HCEC 1CT (cell line): ENCODE measurements around the gene RPS19BP1.
"Not testable (repeated sequence)": the region's sequence is repeated elsewhere in the genome, so short reads cannot be mapped to it uniquely, and the experiment has no call there.

ENCODE experiments used
- DNase-seq: peaks from one replicate; pipeline ENCODE4 v3.0.0-alpha.2; 2017

Gene RPS19BP1

DNA sequence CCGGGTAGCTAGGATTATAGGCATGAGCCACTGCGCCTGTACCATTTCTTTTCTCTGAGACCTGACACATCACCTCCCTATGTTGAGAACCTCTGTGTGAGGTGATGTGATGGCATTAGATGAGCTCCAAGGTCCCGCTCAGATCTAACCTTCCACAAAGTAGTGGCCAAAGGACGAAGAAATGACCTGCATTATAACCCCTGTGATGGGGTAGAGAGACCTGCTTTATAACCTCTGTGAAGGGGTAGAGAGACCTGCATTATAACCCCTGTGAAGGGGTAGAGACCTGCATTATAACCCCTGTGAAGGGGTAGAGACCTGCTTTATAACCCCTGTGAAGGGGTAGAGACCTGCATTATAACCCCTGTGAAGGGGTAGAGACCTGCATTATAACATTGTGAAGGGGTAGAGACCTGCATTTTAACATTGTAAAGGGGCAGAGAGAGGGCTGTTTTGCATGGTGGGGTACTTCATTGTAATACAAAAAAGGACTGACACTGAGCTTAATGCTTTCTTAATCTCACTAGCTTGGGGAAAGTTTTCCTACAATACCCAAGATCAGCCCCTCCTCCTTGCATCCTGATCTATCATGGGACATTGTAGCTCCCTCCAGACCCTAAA is 21.9 kb downstream of the RPS19BP1 start:
- DNase-seq, result no peak

DNA sequence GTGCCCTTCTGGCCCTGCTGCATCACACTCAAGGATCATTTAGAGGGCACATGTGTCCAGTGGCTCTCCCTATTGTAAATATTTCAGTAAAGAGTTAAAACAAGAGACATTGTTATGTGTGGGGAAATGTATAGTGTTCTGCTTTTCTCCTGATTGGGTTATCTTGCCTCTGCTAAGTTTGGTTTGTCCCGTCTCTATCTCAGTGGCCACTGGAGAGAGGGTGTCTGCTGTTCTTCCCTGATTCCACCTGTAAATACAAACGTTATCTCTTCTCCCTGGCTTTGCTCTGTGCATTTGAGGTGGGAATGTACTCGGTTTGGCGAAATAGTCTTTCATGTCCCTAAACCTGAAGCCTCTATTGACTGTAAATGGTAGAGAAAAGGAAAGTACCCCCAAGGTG is 24.2 kb downstream of the RPS19BP1 start:
- DNase-seq, result no peak

DNA sequence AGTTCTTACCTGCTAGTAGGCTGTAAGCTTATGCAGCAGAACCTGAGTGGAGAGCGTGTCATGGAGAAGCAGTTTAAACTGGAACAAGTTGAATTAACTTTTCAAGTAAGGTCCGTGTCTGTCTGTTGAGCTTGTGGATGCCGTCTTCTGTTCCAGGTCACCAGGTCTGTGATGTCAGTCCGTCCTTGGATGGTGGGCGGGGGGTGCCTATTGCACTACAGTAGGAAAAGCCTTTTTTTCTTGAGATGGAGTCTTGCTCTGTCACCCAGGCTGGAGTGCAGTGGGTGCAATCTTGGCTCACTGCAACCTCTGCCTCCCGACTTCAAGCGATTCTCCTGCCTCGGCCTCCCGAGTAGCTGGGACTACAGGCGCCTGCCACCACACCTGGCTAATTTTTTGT is 25.5 kb downstream of the RPS19BP1 start:
- DNase-seq, result not testable (repeated sequence)

DNA sequence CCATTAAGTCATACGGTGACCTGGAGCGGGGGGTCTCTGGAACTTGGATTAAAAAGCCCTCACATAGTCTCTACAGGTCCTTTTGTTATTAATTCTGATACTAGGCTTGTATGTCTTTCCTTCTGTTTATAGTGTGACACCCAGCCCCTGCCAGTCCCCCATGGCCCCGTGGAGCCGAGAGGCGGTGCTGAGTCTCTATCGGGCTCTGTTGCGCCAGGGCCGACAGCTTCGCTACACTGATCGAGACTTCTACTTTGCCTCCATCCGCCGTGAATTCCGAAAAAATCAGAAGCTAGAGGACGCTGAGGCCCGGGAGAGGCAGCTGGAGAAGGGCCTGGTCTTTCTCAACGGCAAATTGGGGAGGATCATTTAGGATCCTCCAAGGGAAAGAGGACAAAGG is 28.5 kb downstream of the RPS19BP1 start:
- DNase-seq, result no peak

DNA sequence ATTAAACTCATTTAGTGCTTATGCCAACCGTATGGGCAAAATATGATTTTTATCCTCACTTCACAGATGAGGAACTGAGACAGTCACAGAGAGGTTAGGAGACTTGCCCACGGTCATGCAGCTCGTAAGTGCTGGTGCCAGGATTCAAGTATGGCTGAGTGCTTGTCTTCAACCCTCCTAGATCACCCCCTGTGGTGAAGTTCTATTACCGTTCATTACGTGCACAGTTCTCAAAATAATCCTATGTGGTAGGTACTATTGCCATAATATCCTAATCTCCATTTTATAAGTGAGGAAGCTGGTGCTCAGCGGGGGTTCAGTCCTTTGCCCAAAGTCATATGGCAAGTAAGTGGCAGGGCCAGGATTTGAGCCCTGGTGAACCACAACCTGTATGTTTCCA is 28.9 kb downstream of the RPS19BP1 start:
- DNase-seq, result no peak

DNA sequence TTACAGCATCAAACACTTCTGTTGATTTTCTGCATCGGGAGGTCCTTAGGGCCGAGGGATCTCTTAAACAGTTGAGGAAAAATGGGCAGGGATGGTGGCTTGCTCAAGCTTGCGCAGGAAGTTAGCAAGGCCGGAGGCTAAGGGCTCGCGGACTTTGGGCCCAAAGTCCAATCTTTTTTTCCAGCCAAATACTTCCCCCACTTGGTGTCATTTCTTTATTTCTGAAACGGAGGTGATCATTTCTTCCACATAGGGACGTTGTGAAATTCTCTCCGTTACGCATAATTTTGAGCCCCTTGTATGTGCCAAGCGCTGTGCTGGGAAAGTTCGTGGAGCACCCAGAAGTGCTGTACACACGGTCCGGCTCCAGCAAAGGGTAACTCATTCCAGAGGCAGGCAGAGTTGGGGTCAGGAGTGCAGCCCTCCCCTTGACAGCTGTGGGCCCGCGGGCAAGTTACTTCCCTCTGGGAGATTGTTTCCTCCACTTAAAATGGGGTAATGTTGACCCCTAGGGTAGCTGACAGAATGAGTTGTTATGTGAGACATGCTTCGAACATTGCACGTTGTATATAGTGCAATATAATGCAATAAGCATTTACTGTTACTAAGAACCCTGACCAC is 29.6 kb downstream of the RPS19BP1 start:
- no peak for DNase-seq

DNA sequence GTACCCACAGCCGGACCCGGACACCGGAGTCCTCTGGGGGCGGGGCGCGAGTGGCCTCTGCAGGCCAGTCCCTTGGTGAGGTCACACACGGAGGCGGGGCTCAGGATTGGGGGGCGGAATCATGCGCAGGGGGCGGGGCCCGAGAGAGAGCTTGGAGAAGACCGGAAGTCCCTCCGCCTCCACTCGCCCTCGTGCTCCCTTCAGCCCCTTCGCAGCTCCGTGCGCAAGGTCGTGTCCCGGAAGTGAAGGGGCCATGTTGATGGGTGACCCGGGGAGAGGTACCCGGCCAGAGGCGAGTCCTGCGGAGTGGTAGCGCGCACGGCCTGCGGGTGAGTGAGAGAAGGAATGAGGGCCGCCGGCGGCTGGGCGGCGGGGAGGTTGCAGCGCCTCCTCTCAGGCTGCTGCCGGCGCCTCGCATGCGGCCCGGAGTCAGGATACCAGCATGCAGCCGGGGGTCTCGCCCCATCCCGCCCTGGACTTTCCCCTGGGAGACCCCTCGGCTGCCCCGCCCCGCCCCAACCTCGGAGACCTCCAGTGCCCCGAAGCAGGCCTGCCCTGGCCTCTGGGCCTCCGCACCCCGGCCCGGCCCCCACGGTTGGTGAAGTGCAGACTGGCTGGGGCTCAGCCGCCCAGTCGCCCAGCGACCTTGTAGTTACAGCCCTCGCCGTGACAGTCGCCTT is 30.3 kb downstream of the RPS19BP1 start, which contains the start of gene MIEF1:
TSS of gene MIEF1 (plus strand) at position 182 of the 680 bp plus-strand sequence. CDS start 9,005 bp downstream, outside the sequence.
- peak; percentile 100 for DNase-seq

DNA sequence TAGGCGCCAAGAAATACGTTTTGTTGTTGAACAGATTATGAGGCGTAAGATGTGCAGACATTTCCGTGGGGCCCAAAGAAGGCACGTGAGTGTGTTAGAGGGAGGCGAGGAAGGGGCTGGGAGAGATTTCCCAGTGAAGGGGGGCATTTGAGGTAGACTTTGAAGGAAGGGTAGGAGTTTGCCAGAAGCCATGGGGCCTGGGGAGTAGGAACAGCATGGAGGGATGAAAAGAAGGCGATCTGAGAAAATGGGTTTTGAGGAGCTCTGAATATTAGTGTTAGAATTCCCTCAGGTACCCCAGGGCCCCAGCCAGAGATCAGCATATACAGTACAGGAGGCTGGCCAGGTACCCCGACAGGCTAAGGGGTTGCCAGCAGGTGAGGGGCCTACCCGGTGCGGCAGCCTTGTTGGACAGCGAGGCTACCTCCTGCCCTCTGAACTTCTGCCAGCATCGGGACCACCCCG is 30.9 kb downstream of the RPS19BP1 start:
- no peak for DNase-seq

DNA sequence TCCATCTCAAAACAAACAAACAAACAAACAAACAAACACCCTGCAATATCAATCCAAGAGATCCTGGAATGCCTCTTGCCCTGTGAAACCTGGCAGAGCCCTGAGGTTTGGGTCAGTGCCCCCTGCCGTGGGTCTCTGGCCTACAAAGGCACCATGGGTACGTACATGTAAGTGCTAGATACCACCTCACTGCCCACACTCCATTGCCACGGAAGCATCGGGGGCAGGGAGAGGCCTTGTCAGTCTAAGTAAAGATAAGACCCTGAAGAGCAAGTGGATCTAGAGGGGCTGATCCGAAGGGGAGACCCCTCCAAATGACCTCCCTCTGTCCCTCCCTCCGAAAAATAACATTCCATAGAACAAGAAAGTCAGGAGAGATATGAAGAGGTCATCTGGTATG is 32.4 kb downstream of the RPS19BP1 start:
- no peak for DNase-seq

DNA sequence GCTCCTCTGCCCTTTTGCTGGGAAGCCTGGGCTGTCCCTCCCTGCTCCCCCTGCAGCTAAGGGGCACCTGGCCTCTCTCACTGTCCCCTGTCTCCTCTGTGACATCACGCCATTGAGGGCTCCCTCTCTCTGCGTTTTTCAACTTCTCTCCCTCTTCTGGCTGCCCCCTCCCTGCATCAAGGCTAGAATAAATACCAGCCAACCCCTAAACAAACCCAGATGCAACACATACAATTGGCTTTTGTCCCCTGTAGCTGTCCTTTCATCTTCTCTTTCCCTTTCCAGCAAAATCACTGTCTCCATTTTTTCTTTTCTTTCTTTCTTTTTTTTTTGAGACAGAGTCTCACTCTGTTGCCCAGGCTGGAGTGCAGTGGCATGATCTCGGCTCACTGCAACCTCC is 33.7 kb downstream of the RPS19BP1 start:
- DNase-seq, result no peak

DNA sequence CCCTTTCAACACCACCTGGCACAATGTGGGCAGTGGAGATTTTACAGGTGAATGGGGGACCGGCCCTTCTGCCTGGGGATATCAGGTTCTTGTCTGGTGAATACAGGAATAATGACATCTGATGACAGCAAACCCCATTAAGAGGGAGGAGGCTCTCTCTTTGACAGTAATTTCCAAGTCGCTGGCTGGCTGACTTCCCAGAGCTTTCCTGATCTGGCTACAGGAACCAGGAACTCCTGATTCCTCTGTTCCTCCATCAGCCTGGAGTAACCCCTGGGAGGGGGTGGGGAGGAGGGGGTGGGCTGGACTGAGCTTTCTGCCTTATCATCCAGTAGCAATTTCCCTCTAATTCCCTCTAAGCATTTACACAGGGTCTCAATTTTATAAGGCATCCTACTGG is 34.2 kb downstream of the RPS19BP1 start:
- DNase-seq, result no peak

DNA sequence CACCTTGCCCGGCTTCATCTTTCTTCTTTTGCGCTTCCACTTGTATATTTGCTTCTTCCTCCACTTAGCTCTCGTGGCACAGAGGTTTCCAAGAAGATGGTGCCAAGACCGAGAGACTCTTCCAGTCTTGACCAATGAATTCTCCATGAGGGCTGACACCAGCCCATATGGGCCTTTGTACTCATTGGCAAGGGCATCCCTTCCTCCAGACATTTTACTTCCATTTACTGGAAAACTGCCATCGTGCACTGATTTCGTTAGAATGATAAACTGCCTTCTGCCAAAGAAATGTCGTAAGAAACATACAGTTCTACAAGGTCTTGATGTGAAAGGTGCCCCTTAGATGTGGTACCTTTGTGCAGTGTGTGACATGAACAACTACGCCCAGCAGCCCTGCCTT is 35.1 kb downstream of the RPS19BP1 start:
- DNase-seq, result no peak

DNA sequence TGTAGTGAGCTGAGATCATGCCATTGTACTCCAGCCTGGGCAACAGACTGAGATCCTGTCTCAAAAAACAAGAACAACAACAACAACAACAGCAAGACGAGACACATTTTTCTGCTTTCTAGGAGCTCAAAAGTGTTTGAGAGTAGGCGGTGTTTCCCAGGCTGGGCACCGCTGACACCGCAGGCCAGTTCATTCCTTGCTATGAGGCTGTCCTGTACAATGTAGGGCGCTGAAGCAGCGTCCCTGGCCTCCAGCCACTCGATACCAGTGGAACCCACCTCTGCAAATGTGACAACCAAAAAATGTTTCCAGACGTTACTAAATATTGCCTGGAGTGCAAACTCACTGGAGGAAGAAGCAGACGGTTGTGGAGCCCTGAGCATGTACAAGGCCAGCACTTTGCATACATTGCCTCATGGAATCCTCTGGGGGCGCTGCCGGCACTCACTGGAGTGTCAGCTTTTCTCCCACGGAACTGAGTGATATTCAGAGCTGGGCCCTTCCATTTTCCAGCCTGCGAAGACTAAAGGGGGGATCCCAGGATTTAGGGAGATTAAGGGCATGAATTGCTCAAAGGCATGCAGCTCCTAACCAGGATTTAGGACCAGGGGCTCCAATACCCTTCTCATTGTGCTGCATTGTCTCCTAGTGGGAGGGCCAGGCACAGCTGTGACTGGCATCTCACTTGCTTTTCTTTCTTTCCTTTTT is 36.3 kb downstream of the RPS19BP1 start:
- peak; percentile 66 for DNase-seq

DNA sequence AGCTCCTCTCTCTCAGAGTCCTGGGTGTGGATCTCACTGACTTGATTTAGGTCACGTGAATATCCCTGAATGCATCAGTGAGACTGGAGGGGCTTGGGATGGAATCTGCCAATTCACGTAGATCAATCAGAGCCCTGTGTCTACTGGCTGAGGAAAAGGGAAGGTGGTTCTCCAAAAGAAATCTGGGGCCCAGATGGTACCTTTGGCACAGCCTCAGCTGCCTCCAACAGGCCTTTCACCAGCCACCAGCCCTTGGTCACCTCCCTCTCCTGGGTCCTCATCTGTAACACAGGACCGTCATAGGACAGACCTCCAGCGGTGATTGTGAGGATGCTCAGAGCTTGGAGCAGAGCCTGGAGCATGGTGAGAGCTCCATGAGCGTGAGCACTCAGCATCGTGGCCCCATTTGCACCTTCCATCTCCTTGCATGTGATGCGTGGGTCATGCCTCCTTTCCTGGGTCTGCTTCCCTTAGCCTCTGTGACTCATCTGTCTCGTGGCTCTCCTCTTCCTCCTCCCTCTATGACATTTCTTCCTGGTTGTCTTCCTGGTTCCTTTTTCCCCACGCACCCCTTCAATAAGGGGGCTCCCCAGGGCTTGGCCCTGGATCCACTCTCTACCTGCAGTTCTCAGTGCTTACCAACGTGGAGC is 38.0 kb downstream of the RPS19BP1 start:
- peak; percentile 49 for DNase-seq

DNA sequence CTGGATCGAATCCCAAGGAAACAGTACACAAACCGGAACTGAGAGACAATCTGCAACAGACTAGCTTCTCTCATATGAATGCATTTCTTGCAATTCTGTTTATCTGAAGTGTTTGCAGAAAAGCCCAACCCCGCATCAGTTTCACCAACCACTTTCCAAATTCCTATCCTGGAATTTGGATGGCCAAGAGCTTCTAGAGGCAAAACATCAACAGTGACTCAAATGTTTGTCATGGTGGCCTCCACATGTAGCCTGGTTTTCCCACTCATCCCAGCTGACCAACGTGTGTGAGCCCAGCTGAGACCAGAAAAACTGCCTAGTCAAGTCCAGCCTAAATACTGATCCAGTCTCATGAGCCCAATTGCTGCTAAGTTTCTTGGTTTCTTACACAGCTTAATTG is 38.8 kb downstream of the RPS19BP1 start:
- DNase-seq, result peak; percentile 92

DNA sequence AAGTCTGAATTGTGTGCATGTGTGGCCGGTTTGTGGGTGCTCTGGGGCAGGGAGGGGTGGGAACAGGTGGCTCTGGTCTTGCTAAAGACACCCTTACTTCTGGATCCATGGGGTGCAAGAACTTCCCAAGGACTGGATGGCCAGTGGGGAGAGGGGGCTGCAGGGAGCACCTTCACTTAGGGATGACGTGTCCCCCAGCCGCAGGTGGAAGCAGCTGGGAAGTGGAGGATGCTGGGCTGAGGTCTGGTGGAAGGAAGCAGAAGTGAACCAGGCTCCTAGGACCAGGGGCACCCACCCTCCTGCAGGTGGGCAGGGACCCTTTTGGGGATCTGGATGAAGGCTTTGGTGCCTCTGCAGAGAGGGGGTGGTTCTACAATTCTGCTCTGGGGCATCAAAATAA is 40.4 kb downstream of the RPS19BP1 start:
- DNase-seq, result no peak

DNA sequence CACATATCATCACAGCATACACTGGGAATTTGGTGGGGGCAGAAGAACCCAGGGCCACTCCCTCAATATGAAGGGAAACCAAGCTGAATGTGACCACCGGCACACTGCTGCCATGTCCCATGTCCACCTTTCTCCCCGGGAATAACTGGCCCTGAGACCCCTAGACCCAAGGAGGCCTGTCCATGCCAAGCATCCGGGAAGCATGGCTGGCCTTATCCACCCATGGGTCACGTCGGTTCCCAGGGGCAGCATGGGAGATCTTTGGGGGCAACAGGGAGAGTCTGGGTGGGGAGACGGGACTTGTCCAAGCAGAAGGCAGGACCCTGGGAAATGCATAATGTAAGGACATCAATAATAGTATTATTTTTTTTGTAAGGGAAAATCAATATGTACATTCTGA is 40.9 kb downstream of the RPS19BP1 start:
- no peak for DNase-seq

DNA sequence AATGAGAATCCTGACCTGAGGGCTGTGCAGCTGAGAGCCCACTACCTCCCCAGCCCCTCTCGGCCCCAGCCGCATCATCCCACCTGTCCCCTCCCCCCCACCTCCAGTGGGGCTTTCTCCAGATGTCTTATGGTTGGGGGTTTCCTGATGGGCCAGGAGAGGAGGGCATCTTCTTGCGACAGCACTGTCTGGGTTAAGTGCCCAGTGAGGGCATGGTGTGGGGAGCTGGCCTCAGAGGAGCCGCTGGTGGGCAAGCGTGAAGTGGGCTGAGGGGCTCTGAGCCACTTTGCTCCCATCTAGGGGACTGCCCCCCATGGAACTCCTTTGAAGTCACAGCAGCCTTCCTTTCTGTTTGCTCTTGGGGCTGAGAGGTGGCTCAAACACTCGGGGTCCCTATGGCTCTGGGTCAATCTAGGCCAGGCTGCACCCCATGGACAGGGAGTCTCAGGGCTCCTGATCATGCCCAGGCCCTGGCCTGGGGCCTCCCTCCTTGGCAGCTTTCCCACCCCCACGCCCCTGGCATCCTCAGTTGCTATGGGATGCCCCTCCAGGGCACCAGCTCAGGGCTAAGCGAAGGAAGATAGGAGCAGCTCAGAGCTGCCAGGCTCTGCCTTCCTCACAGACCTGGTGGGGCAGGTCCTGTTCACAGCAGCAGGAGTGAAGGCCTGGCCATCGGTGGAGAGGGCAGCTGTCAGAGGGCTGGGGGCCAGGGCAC is 41.4 kb downstream of the RPS19BP1 start:
- no peak for DNase-seq

DNA sequence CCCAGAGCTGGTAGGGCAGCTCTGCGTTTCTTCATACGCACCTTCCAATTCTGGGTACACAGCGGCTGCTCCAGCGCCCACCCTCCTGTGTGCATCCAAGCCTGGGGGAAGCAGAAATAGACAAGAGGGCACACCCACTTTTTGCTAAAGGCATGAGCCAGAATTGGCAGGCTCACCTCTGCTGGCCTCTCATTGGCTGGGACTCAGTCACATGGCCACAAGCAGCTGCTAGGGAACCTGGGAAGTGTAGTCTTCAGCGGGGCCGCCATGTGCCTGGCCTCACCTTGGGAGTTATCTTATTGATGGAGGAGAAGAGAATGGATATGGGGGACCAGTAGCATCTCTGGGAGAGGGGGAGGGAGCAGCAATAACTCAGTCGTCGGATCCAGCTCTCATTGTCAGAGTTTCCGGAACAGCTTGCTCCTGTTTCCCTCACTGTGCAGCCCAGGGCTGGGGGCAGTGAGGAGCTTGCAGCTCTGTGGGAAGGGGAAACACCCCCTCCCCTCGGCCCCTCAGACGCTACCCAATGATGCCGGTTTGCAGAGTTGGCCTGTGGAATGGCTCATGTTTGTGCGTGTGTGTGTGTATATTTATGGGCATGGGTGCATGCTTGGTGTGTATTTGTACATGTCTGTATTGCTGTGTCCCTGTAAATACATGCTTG is 42.3 kb downstream of the RPS19BP1 start:
- DNase-seq, result peak; percentile 66

DNA sequence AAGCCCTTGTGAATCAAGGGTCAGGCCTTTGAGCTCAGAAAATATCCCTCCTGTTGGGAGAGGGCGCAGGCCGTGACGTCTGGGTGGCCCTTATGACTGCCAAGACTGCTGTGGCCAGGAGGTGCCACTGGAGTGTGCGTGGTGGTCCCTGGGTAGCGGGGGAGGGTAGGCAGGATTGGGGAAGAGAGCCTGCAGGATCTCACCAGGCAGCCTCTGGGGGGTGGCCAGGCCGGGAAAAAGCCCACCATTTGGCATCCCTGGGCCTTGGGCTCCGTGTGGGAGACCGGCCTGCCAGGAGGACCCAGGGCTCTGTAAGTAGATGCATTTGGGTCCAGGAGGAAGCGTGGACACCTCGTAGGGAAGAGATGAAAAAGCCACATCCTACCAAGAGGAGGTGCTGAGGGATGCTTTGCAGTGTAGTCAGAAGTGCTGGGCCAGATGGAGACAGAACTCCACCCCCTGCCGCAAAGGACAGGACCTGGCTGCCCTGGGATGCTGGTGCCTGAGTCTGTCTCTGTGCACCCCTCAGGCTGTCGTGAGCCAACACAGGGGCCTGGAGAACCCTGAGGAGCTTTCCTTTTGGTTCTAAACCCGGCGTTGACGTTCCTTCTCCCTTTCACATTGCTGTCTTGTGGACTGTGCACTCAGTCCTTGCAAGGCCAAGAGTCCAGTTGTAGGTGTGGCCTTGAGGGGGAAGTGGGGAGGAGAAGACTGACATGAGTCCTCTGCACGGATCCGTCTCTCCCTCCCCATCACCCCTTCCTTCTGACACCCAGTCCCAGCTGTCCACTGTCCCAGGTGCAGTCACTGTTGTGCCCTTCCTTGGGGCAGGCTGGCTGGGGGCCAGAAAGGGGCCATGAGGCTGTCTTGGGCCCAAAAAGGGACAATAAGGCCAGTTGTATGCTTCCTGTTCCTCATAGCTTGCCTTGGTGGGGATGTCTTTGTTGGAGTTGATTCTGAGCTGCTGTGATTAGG is 43.2 kb downstream of the RPS19BP1 start:
- no peak for DNase-seq
